ENCODE measurements around the gene CLASP1.
"Not testable (repeated sequence)": the region's sequence is repeated elsewhere in the genome, so short reads cannot be mapped to it uniquely, and the experiment has no call there.

Gene CLASP1

DNA sequence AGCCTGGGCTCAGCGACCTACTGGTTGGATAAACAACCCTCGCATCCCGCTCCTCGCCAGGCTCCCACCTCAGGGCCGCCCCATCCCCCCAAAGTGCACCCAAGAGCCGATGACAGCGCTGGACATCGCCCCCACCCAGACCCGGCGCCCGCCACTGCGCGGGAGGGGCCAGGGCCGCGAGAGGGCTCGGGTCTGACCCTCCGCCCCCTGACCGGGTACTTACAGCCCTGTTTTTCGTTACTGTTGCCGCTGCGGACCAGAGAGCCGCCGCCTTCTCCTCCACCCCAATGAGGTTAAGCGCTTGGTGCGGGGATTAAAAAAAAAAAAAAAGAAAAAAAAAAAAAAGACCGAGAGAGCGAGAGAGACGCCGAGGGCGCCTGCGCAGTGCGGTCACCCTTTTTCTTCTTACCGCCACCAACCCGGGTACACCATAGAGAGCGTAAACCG, at the start of gene CLASP1:
Gene CLASP1 (minus strand): TSS at position 314 of the 447 bp plus-strand sequence. CDS start 43,567 bp downstream, outside the sequence.
- peak; percentile 86 for DNase-seq (ENCODE audit: low spot score)

DNA sequence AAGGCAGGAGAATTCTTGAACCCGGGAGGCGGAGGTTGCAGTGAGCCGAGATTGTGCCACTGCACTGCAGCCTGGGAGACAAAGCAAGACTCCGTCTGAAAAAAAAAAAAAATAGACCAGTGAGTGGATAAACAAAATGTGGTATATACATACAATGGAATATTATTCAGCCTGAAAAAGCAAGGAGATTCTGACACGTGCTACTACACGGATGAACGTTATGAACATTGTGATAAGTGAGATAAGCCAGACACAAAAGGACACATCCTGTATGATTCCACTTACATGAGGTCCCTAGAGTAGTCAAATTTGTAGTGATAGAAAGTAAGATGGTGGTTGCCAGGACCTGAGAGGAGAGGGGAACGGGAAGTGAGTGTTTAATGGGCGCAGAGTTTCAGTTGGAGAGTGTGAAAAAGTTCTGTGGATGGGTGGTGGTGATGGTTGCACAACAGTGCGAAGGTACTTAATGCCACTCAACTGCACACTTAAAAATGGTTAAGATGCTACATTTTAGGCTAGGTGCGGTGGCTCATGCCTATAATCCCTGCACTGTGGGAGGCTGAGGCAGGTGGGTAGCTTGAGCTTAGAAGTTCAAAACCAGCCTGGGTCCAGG, 49.2 kb upstream of the CLASP1 start:
- no peak for DNase-seq (ENCODE audit: low spot score)

DNA sequence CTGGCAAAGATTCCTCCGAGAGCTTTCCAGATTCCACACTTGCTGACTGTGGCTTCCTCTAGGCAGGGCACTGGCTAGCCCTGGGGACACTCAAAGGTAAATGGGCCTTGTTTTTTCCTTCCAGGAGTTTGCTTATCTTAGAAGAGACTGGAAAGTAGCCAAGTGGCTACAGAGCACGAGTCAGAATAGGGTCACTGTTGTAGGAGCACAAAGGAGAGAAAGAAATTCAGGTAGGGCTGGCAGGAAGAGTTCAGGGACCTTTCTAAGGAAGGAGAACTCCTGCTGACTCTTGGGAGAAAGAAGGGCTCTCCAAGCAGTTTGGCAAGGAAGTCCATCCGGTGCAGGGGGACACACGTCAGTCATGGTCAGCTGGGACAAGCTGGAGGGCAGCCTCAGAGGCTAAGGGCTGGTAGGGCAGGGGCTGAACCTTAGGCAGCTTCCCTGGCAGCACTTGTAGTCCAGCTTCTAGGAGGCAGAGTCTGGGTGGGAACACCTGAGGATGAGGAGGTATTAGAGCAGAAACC, 47.9 kb upstream of the CLASP1 start:
- no peak for DNase-seq (ENCODE audit: low spot score)

DNA sequence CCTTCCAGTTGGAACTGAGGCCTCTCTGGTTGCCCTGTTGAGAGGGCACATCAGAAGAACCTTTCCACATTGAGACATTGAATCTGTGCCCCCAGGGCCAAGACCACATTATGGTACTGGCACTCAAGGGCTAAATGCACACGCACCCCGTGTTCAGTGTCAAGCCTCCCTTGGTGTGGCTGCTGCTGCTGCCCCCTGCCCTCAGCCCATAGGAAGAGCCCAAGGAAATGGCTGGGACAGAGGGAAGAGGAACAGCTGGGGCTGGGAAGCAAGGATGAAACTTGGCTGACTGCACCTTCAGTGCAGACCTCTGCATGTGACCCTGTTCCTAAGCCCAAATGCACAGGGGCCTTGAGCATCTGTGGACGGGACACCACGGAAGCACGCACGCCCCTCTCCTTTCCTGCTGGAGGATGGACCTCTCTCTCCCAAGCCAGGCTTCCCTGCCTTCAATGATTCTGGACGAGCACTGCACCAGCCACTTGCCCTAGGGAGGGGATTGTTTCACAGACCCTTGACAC, 47.2 kb upstream of the CLASP1 start:
- DNase-seq (ENCODE audit: low spot score): no peak

DNA sequence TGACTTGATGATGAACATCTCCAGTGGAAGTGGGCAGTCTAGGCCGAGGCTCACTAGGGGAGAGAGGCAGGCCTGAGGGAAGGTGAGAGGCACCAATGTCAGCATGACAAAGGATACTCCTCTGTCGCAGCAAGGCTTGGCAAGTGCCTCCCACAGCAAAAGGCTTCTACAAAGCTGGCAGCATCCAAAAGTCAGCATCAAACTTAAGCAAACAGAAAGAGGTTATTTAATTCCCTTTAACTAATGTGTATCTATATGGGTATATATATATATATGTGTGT, 45.8 kb upstream of the CLASP1 start:
- no peak for DNase-seq (ENCODE audit: low spot score)

DNA sequence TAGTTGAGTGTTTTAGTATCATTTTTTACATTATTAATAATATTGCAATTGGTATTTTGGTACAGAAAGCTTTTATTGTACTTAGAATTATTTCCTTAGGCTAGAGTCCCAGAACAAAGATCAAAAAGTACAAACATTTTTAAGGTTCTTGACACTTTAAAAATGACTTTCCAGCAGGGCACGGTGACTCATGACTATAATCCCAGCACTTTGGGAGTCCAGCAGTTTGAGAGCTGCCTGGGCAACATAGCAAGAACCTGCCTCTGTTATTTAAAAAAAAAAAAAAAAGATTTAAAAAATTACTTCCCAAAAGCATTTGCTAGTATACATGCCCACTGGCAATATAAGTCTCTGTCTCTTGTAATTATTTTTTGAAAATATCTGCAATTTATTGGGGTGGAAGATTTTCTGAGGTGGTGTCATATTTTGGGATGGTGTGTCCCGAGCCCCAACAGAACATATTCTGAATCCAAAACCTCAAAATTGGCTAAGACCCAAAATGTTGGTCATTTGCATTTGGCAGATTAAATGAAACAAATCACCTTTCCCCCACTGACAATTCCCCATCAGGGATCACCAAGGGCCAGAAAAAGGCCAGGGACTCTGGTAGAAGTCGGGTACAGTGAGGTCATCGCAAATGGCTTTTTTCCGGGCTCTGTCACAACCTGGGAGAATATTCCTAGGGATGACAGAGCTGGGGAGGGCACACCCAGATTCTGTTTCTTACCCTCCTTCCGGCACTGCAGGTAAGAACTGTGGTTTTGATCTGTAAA, 45.3 kb upstream of the CLASP1 start:
- no peak for DNase-seq (ENCODE audit: low spot score)

DNA sequence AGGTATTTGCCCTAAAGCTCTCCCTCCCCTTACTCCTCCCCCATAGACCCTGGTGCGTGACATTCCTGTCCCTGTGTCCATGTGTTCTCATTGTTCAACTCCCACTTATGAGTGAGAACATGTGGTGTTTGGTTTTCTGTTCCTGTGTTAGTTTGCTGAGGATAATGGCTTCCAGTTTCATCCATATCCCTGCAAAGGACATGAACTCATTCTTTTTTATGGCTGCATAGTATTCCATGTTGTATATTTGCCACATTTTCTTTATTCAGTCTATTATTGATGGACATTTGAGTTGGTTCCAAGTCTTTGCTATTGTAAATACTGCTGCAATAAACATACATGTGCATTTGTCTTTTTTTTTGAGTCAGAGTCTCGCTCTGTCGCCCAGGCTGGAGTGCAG, 41.3 kb upstream of the CLASP1 start:
- not testable (repeated sequence) for DNase-seq (ENCODE audit: low spot score)

DNA sequence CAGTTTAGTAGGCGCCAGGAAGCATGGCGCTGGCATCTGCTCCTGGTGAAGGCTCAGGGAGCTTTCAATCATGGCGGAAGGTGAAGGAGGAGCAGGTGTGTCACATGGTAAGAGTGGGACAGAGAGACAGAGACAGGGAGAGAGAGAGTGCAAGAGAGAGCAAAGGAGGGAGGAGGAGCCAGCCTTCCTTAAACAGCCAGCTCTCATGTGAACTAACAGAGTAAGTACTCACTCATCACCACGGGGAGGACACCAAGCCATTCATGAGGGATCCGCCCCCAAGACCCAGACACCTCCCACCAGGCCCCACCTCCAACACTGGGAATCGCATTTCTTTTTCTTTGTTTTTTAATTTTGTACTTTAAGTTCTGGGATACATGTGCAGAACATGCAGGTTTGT, 40.8 kb upstream of the CLASP1 start:
- DNase-seq (ENCODE audit: low spot score): no peak

DNA sequence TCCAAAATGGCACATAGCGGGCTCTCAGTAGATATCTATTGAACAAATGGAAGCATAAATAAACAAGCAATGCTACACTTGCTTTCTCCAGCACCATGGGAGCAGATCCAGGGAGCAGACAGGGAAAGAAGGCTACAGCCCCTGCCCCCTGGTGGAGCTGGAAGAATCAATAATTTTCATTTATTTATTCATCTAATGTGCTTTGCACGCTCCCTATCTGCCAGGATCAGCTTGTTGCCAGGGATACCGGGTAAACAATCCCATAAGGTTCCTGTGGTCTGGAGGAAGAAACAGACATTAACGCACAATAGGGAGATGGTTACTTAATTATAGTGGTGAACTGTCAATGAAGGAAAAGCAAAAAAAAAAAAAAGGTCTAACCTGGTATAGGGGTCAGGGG, 40.1 kb upstream of the CLASP1 start:
- DNase-seq (ENCODE audit: low spot score): no peak

DNA sequence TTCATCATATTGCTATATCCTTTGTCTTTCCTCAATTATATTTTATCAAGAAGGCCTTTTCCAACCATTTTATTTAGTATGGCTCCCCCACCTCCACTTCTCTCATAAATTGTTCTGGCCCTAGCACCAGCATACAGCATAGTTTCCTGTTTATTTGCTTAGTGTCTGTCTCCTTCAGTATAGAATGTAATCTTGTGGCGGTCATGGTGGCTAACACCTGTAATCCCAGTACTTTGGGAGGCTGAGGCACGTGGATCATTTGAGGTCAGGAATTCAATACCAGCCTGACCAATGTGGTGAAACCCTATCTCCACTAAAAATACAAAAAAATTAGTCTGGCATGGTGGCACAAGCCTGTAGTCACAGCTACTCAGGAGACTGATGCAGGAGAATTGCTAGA, 39.6 kb upstream of the CLASP1 start:
- DNase-seq (ENCODE audit: low spot score): no peak

DNA sequence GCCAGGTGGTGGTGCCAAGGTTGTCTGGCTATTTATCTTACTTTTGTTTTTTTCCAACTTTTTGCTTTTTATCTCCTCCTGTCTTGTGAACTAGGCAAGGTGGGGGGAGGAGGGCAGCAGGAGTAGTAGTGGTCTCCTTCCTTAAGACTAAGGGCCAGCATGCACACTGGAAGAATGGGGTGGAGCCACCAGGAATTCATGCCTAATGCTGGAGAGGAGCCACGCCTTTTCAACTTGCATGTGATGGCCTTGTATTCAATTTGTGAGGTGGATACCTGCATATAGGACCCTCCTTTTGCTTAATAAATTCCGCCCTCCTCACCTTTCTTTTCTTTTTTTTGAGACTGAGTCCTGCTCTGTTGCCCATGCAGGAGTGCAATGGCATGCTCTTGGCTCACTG, 37.6 kb upstream of the CLASP1 start:
- DNase-seq (ENCODE audit: low spot score): no peak

DNA sequence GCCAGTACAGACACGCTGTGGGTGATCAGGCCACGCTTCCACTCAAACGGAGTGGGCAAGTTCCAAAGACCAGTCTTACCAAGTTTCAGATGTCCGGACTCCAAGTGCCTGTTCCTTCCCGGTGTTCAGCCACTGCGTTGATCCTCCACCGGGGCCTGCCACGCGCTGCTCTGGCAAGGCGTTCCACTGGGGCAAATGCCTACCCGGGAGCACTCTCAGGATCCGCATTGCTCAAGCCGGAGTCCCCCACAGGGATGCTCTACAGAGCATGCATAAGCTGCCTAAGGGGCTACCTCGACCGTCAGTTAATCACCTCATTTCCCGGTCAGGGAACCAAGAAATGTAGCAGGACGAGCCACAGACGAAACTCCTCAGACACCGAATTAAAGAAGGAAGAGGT, 37.0 kb upstream of the CLASP1 start:
- DNase-seq (ENCODE audit: low spot score): no peak

DNA sequence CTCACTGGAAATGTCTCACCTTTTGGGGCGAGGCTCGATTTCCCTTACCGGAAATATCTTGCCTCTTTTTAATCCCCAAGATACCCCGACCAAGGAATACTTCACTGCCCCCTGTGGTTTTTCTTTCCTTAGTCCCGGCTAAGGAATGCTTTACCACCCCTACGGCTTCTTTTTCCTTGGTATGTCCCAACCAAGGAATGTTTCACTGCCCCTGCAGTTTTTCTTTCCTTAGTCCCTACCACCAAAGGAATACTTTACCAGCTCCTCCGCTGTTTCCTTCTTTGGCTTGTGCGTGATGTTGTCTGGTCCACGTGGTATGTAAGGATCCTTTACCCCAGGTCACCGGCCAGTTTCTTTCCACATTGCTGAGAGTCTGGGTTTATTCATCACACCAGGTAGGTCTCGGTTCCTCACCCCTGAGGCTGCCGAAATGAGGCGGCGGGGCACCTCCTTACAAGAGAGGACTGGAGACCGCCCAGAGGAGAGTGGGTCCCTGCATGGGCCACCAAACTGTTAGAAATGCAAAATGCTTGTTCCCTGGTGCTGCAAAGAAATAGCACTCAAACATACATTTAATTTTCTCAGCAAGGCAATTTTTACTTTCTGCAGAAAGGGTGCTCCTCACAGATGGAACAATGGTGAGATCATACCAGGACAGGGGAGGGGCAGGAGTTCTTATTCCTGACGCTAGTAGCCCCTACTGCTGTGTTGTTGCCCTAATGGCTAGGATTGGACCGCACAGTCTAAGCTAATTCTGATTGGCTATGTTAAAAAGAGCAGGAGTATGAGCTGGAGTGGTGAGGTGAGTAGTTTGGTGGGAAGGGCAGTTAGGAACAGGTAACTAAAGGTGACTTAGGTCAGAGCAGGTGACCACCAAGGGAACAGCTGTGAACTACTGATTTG, 33.4 kb upstream of the CLASP1 start:
- no peak for DNase-seq (ENCODE audit: low spot score)

DNA sequence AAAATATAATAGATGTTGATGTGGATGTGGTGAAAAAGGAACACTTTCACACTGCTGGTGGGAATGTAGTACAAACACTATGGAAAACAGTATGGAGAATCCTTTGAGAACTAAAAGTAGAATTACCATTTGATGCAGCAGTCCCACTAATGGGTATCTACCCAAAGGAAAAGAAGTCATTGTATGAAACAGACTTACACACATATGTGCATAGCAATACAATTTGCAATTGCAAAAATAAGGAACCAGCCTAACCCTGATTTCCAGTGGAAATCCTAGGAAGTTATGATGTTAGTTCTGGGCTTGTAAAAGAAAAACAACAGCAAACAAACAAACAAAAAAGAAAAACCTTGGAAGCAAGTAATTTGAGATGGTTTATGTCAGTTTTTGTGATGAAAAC, 28.6 kb upstream of the CLASP1 start:
- DNase-seq (ENCODE audit: low spot score): no peak

DNA sequence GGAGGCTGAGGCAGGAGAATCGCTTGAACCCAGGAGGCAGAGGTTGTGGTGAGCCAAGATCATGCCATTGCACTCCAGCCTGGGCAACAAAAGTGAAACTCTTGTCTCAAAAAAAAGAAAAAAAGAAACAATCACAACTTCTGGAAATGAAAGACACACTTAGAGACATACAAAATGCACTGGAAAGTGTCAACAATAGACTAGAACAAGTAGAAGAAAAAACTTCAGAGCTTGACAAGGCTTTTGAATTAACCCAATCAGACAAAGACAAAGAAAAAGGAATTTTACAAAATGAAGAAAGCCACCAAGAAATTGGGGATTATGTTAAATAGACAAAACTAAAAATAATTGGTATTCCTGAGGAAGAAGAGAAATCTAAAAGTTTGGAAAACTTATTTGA, 22.4 kb upstream of the CLASP1 start:
- DNase-seq (ENCODE audit: low spot score): not testable (repeated sequence)

DNA sequence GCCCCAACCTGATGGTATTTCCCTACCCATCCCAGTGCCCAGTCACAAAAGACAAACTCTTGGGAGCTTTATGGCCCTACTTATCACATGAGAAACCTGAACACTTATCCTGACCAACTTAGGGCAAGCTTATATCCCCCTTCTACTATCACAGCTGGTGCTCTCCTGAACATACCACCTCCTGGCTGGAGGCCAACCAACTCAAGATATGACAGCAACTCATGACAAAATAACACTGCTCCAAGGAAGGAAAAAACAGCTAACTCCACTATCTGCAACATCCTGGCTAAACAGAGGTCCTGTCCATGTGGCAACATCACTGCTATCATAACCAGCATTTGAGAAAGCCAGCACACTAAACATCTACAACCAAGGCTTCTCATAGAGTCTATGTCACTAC, 20.9 kb upstream of the CLASP1 start:
- no peak for DNase-seq (ENCODE audit: low spot score)

DNA sequence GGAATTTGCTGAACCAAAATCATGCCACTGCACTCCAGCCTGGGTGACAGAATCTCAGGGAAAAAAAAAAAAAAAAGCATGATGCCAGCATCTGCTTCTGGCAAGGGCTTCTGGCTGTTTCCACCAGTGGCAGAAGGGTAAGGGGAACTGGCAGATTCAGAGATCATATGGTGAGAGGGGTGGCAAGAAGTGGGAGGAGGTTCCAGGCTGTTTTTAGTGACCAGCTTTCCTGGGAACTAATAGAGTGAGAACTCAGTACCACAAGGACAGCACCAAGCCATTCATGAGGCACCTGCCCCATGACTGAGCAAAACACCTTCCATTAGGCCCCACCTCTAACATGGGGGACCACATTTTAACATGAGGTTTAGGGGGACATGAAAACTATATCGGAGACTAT, 18.4 kb upstream of the CLASP1 start:
- no peak for DNase-seq (ENCODE audit: low spot score)

DNA sequence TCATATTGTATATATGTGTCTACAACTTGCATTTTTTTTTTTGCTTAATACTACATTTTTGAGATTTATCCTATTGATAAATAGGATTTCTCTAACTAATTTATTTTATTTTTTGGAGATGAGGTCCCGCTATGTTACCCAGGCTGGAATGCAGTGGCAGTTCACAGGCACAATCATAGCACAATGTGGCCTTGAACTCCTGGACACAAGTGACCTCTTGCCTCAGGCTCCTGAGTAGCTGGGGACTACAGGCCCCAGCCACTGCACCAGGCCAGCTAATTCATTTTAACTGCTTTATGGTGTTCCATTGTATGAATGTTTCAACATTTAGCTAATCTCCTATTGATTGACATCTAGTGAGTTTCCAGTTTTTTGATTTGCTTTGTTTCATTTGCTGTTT, 16.8 kb upstream of the CLASP1 start:
- DNase-seq (ENCODE audit: low spot score): no peak

DNA sequence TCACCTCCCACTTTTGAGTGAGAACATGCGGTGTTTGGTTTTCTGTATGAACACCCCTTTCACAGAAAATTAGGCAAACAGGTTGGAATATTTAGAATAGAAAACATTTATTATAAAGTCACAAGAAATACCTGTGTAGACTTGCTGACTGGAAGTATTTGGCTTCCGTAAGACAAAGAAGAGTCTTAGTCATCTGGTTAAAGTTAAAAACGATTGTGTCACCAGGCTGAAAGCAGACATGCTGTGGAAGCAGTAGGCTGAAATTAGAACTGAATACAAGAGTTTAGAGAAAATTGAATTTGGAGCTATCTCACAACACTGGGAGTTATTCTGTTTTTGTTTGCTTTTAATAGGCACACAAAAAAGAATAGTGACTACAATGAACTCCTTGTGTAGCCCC, 16.2 kb upstream of the CLASP1 start:
- no peak for DNase-seq (ENCODE audit: low spot score)

DNA sequence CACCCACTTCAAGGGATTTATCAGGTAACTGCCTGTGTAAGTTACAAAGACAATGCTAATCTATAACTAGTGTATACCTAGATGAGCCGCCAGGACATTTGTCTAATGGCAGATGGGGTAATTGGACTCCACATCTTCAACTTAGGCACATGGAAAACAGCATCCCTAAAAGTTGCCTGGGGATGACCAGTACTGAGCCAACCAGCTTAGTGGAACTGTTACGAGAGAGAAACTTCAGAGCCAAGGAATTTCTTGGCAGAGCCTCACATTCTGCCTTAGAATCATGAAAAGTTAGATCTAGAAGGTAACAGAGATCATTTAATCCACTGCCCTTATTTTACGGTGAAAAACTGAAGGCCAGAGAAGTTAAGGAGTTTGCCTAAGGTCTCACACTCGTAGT, 15.5 kb upstream of the CLASP1 start:
- DNase-seq (ENCODE audit: low spot score): no peak

DNA sequence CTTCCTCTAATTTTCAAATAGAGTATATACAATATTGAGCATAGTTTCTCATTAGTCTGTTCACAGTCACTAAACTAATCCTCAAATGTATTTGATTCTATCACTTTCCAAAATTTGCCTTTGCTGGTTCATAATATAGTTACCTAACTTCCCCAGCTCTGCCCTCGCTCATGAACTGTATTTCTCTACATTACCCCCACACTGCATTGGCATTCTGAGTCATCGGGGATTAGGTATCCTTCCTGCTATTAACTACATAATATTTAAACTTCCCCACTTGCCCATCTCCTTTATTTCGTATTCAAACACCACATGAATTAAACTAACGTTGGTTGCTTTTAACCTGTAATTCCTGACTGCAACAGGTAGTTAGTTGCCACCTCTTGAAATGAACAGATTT, 14.8 kb upstream of the CLASP1 start:
- DNase-seq (ENCODE audit: low spot score): no peak

DNA sequence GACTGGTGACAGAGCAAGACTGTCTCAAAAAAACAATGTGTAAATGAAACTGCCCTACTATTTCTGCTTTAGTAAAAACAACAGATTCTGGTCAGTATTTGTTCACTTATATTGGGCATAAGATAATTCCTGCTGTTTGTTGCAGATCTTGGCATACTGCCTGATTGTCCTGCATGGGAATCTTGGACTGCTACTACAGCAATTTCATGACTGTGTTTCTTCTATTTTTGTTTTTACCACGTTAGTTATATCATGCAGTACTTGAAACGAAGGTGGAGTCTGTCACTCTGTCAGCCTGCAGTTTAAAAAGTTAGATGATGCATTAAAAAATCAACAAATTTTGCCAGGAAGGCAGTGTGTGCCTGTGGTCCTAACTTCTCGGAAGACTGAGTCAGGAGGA, 14.2 kb upstream of the CLASP1 start:
- DNase-seq (ENCODE audit: low spot score): no peak

DNA sequence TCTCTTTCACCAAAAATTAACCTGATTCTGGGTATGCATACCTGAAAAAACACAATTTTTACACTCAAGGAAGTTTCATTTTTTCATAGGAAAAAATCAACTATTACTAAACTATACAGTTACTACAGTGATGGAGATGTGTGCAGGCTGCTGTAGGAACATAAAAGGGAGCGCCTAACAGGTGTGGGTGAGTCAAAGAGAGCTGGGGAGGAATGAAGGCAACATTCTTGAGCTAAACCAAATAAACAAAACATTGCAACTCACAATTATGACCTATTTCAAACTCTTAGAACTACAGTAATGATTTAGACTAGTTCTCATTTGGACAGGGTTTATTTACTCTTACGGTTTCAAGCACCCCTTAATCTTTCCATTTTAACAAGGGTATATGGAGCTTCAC, 13.4 kb upstream of the CLASP1 start:
- DNase-seq (ENCODE audit: low spot score): no peak

Measured in left forelimb (tissue), 1 donor.